Nephron (organoid): ENCODE results near the gene PLEKHH3.

Experiments used
- H3K27ac Mint-ChIP-seq, 3 experiments: 2 replicates each; pipeline ENCODE4 v1.8.0; 2020; ENCODE audit warnings: mixed read lengths in 3 of 3, mild to moderate bottlenecking in 2 of 3, moderate library complexity in 1 of 3
- H3K27me3 Mint-ChIP-seq: 2 replicates; pipeline ENCODE4 v1.8.0; 2021; ENCODE audit warnings: low read depth, mild to moderate bottlenecking, moderate library complexity, mixed read lengths
- H3K36me3 Mint-ChIP-seq: 2 replicates; pipeline ENCODE4 v1.8.0; 2020; ENCODE audit warnings: low read depth, mixed read lengths
- H3K4me1 Mint-ChIP-seq: 2 replicates; pipeline ENCODE4 v1.8.0; 2020; ENCODE audit warnings: mixed read lengths
- H3K4me3 Mint-ChIP-seq, 3 experiments: 2 replicates each; pipeline ENCODE4 v1.8.0; 2020; ENCODE audit warnings: mild to moderate bottlenecking in 3 of 3, mixed read lengths in 3 of 3, moderate library complexity in 2 of 3
- H3K9me3 Mint-ChIP-seq: 2 replicates; pipeline ENCODE4 v1.8.0; 2020; ENCODE audit warnings: mixed read lengths
- CTCF ChIP-seq, 3 experiments: fragments of 200-600 bp; sonication (generic); IDR thresholded peaks; one replicate each; pipeline ENCODE4 v1.5.0; 2021; ENCODE audit warnings: antibody characterized with exemption in 3 of 3; ENCODE audit not compliant: unreplicated experiment in 3 of 3

PLEKHH3 gene

GRCh38 chr17:42684929-42685556, 8.2 kb upstream of the PLEKHH3 start:
- no peak overlapping the region for H3K27ac Mint-ChIP-seq
- H3K27me3 Mint-ChIP-seq, result peaks cover 3% of the 10 kb centered on the region
- no peaks in the 10 kb centered on the region for H3K9me3 Mint-ChIP-seq
- H3K4me3 Mint-ChIP-seq, result peak overlapping the region; percentile 45 to 68 (median 62)
- no peak for TF ChIP-seq CTCF (IDR thresholded peaks at IDR 0.05; ENCODE audit: unreplicated experiment in 3 of 3)
- peaks cover 19% of the 10 kb centered on the region for H3K4me1 Mint-ChIP-seq
- H3K36me3 Mint-ChIP-seq, result peaks cover 44% of the 10 kb centered on the region

- Mint-ChIP-seq H3K27me3 (peaks cover 3% of the 10 kb centered on the region), H3K27ac (peak overlapping the region; percentile 98 to 99 (median 99)), H3K4me1 (peaks cover 31% of the 10 kb centered on the region), H3K9me3 (no peaks in the 10 kb centered on the region), H3K4me3 (peak overlapping the region; percentile 88 to 99 (median 92)), H3K36me3 (peaks cover 34% of the 10 kb centered on the region)
- TF ChIP-seq CTCF (IDR thresholded peaks at IDR 0.05; ENCODE audit: unreplicated experiment in 3 of 3), result no peak
Measured at GRCh38 chr17:42683407-42684034, 6.7 kb upstream of the PLEKHH3 start.

- Mint-ChIP-seq H3K27me3 (peaks cover 3% of the 10 kb centered on the region), H3K36me3 (peaks cover 29% of the 10 kb centered on the region), H3K4me1 (peaks cover 37% of the 10 kb centered on the region), H3K27ac (peak overlapping the region; percentile 98 to 99 (median 99)), H3K9me3 (no peaks in the 10 kb centered on the region), H3K4me3 (peak overlapping the region; percentile 88 to 99 (median 92))
- no peak for TF ChIP-seq CTCF (IDR thresholded peaks at IDR 0.05; ENCODE audit: unreplicated experiment in 3 of 3)
Measured at GRCh38 chr17:42682722-42683403, 6.1 kb upstream of the PLEKHH3 start.

GRCh38 chr17:42681976-42682721, 5.4 kb upstream of the PLEKHH3 start, which contains the start of gene CNTNAP1:
CNTNAP1 (plus strand) TSS chr17:42682531; CDS start chr17:42682830, 299 bp downstream.
- Mint-ChIP-seq H3K27me3 (peaks cover 3% of the 10 kb centered on the region), H3K4me1 (peaks cover 40% of the 10 kb centered on the region), H3K9me3 (no peaks in the 10 kb centered on the region), H3K36me3 (peaks cover 24% of the 10 kb centered on the region), H3K27ac (peak within 1 kb of the TSS; percentile 98 to 99 (median 99)), H3K4me3 (peak within 1 kb of the TSS; percentile 88 to 99 (median 92))
- TF ChIP-seq CTCF (IDR thresholded peaks at IDR 0.05; ENCODE audit: unreplicated experiment in 3 of 3), result no peak

GRCh38 chr17:42680331-42680808, 3.6 kb upstream of the PLEKHH3 start:
- peak overlapping the region; percentile 76 to 94 (median 85) for H3K4me3 Mint-ChIP-seq
- peaks cover 40% of the 10 kb centered on the region for H3K4me1 Mint-ChIP-seq
- H3K36me3 Mint-ChIP-seq, result peaks cover 9% of the 10 kb centered on the region
- TF ChIP-seq CTCF (IDR thresholded peaks at IDR 0.05; ENCODE audit: unreplicated experiment in 3 of 3), result no peak
- peaks cover 3% of the 10 kb centered on the region for H3K27me3 Mint-ChIP-seq
- peak overlapping the region; percentile 89 to 99 (median 99) for H3K27ac Mint-ChIP-seq
- no peaks in the 10 kb centered on the region for H3K9me3 Mint-ChIP-seq
